ENCODE data around the gene NRIP2.
"Not testable (repeated sequence)": the region's sequence is repeated elsewhere in the genome, so short reads cannot be mapped to it uniquely, and the experiment has no call there.

The NRIP2 gene, protein sequence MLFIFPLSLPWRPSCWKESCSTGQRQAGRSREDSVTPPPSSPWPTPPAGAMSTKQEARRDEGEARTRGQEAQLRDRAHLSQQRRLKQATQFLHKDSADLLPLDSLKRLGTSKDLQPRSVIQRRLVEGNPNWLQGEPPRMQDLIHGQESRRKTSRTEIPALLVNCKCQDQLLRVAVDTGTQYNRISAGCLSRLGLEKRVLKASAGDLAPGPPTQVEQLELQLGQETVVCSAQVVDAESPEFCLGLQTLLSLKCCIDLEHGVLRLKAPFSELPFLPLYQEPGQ

DNA sequence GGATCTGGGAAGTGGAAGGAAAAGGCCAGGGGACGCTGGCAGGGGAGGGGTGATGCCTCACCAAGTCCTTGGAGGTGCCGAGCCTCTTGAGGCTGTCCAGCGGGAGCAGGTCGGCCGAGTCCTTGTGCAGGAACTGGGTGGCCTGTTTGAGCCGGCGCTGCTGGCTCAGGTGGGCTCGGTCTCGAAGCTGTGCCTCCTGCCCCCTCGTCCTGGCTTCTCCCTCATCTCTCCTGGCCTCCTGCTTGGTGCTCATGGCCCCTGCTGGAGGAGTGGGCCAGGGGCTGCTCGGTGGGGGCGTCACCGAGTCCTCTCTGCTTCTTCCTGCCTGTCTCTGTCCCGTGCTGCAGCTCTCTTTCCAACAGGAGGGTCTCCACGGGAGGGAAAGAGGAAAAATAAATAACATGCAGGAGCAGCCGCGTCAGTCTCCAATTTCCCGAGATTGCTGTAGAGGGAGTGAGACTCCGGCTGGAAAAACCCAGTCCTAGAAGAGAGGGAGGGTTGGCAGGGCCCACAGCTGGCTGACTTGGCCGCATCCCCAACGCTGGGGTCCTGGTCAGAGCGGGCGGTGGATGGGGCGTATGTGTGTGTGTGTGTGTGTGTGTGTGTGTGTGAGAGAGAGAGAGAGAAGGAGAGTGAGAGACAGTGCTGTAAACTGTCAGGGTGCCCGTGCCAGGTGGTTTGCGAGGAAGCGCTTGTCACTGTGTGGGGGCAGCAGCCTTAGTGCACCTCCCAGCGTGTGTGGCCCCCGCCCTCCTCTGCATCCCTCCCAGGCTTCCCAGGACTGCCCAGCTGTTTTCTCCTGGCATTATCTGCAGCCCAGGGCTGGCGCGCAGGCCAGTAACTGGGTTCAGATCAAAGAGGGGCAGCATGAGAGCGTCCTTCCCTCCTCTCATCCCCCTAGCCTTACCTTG, at the start of gene NRIP2:
NRIP2 (minus strand) TSS at position 455 of the 911 bp plus-strand sequence; CDS start at position 403, 52 bp downstream.
- DNase-seq = no peak

DNA sequence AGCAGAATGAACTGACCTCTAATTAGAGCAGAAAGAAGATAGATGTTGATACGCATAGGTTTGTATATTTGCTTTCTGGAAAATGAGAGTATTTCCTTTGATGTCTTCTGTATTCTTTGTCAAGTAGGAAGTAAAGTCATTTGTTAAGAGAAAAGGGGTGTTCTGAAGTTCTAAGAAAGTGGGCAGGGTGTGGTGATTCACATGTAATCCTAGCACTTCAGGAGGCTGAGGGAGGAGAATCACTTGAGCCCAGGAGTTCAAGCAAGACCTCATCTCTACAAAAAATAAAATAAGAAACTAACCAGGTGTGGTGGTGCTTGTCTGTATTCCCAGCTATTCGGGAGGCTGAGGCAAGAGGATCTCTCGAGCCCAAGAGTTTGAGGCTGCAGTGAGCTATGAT, 45.0 kb upstream of the NRIP2 start:
- DNase-seq = no peak

DNA sequence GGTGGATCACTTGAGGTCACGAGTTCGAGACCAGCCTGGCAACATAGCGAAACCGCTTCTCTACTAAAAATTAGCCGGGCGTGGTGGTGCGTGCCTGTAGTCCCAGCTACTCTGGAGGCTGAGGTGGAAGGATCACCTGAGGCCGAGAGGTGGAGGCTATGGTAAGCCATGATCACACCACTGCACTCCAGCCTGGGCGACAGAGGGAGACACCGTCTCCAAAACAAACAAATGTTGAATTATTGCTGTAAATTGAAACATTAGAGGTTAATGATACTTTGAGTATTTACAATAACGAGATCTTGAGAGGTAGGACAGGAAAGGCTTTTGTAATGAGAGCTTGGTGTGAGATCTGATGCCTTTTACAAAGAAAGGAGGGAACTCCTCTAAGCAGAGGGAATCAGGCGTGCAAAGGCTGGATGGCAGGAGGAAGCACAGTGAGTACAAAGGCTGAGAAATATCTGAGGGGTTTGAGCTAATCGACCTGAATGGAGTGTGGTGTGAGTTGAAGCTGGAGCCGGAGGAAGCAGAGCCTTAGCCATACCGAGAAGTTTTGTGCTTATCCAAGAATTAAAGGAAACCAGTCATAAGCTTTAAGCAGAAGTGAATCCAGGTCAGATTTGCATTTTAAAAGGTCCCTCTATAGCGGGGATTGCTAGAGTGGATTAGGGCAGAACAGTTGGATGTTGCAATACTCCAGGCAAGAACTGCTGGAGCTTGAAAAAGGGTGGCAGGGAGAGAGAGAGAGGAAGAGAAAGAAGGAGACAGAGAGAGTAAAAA, 43.3 kb upstream of the NRIP2 start:
- DNase-seq = peak; percentile 7 to 10

DNA sequence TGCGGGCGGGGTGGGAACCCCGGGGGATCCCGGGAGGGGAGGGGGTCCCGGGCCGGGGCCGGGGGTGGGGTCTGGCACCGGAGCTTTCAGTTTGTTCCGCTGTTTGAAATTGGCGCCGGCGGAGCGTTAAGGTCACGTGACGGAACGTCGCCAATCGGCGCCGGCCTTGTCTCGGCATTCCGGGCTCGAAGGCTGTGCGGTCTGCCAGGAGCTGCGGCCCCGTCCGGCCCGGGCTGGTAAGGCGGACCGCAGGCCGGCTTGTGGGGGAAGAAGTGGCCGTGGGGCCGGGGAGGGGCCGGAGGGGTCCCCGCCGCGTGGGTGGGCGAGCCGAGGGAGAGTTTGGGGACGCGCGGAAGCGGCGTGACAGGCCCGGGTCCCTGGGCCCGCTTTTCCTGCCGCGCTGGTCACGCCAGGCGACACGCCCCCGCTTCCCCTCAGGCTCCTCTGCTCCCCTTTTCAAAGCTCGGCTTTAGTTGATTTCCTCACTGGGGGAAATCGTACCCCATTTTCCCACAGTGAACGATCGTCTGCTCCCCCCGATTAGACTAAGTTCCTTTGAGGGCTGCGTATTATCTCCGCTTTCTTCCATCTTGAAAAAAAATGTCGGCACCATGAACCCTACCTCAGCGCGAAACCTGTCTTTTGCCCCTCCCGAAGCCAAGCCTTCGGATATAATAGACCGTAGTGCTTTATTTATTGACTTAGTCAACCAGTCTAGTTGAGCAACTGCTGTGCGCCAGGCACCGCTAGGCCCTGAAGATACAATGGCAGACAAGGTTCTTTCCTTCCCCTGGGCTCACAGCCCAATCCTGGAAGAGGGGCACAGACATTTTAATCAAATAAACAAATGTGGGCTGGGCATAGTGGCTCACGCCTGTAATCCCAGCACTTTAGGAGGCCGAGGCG, 42.5 kb upstream of the NRIP2 start, which contains the start of the genes FOXM1 and RHNO1:
FOXM1 (minus strand) TSS at position 128 of the 906 bp plus-strand sequence. CDS start 2,696 bp downstream, outside the sequence.
RHNO1 (plus strand) TSS at position 177 of the 906 bp plus-strand sequence. CDS start 8,144 bp downstream, outside the sequence.
- peak; percentile 85 to 90 for DNase-seq

DNA sequence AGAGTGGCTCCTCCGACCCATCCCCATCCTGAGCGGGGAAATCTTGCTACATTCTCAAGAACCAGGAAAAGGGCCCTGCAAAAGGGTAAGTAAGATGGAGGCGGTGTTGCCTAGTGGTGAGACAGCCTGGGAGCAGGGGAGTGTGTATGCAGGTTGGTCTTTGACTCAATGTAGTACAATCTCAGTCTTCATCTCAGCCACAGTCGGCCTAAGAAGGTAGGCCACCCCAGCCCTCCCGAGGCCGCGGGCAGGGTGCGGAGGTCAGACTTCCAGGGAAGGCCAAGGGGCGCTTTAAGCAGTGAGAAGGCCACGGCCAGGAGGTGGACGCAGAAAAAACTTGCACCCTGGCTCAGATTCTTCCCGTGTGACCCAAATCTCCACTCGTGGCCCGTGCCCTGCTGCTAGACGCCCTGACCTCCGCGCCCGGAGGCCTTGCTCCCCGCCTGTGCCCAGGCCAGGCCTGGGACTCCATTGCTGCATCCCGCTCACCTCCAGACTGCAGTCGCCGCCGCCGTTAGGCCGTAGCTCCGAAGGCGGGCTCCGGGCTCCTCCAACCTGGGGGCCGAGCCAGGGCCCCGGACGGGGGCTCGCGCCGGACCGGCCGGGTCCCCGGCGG, 41.7 kb upstream of the NRIP2 start:
- DNase-seq = peak in 1 of 2 donors; percentile 16

DNA sequence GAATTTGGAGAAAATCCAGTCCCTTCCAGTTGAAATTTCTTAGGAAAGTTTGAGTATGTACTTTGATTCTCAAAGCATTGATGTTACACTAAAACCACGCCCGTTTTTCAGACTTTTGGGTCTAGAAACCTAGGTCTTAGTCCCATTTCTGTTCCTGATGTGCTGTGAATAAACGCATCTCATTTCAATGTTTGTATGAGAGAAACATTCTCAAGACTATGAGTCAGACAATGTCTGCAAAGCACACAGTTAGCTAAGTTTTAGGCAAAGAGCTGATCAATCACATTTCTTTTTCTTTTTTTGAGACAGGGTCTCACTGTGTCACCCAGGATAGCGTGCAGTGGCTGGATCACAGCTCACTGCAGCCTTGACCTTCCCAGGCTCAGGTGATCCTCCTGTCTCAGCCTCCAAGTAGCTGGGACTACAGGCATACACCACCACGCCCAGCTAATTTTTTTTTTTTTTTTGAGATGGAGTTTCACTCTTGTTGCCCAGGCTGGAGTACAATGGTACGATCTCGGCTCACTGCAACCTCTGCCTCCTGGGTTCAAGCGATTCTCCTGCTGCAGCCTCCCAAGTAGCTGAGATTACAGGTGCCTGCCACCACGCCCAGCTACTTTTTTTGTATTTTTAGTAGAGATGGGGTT, 34.3 kb upstream of the NRIP2 start:
- DNase-seq = not testable (repeated sequence)

DNA sequence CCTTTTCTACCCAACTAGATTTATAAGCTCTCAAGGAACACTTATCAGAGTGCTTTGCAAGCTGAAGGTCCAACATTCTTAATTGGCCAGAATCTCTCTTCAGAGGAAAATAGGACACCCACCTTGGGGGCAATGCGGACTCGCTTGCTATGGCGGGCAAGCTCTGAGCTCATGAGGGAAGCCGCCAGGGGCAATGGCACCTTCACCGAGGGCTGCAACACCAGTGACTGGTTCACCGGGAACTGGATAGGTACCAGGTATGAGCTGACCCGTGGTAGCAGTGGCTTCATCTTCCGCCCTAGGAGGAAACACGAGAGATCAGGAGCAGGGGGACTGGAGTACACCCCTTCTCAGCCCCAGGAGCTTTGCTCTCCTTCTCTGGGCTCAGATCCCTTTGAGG, 29.4 kb upstream of the NRIP2 start:
- DNase-seq = no peak

DNA sequence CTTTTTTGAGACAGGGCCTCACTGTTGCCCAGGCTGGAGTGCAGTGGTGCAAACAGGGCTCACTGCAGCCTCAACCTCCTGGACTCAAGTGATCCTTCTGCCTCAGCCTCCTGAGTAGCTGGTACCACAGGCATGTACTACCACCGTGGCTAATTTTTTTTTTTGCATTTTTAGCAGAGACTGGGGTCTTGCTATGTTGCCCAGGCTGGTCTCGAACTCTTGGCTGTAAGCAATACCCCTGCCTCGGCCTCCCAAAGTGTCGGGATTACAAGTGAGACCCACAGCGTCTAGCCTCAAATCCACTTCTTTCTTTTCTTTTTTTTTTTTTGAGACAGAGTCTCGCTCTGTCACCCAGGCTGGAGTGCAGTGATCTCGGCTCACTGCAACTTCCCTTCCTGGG, 28.6 kb upstream of the NRIP2 start:
- DNase-seq = not testable (repeated sequence)

DNA sequence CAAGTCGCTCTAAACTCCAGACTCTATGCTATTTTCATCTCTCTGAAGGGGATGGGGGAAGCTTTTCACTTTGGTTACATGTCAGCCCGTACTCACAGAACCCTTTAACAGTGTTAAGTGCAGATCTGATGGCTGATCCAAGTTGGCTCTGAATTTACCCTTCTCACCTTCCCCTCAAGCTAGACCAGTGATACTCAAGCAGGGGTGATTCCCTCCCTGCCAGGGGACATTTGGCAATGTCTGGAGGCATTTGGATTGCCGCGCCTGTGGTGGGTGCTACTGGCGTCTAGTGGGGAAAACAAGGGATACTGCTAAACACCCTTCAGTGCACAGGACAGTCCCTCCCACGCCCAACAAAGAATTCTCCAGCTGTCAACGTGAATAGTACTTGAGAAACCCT, 28.0 kb upstream of the NRIP2 start:
- DNase-seq = no peak

DNA sequence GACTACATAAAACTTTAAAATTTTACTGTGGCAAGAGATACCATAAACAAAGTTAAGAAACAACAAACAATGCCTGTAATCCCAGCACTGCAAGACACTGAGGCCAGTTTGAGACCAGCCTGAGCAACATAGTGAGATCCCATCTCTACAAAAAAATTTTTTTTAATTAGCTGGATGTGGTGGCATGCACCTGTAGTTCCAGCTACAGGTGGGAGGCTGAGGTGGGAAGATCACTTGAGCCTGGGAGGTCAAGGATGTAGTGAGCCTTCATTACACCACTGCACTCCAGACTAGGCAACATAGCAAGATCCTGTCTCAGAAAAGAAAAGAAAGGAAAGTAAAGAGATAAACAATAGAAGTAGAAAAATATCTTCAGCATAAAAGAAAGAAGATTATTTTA, 25.3 kb upstream of the NRIP2 start:
- no peak for DNase-seq

DNA sequence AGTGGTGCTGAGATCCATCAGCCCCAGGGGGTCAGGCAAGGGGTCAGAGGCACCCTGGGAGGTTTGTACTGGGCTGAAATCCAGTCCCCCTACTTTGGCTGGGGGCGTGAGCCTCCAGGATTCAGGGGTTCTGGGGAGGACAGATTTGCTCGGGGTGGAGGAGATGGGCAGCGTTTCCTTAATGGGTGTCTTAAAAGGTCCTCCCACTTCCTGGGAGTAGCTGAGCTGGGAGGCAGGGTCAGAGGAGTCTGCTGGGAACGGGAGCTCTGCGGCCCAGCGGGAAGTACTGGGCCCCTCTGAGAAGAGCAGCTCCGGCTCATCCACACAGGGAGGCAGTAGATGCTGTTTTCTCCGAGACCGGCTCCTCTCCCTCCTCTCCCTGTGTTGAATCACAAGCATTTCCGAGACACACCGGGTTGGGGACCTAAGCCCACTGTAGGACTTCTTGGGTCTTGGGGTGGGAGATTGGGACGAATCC, 24.1 kb upstream of the NRIP2 start:
- no peak for DNase-seq

DNA sequence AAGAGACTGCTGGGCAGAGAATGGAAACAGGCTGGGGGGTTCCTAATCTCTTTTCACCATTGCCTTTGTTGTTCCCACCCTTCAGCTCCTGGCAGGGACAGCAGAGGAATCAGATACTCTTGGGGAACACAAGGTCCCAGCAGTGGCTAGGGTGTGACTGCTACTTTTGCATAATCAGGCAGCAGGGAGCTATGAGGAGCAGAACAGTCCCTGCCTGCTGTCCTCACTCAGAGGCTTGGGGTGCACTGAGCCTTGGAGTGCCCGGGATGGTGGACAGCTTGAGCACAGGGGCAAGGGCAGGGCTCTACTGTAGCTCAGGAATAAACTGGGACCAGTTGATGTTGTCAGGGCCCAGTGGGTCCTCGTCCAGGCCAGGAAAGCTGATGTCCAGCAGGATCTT, 23.5 kb upstream of the NRIP2 start:
- no peak for DNase-seq

DNA sequence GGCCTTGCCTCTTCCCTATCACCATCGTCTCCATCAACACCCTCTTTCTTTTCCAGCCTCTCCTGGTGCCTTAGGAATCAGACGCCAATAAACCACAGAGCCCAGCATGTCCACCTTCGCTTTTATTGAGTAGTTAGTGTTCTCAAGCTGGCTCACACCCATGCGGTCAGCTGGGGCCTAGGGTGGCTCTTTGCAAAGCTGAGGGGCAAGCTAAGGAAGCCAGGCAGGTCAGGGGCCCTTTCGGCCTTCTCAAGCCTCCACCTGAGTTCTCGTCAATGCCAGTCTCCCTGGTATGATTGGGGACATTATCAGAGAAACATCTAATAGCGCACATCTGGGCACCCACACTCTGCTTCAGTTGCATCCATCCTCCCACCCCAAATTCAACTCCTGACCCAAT, 22.7 kb upstream of the NRIP2 start:
- DNase-seq = no peak

DNA sequence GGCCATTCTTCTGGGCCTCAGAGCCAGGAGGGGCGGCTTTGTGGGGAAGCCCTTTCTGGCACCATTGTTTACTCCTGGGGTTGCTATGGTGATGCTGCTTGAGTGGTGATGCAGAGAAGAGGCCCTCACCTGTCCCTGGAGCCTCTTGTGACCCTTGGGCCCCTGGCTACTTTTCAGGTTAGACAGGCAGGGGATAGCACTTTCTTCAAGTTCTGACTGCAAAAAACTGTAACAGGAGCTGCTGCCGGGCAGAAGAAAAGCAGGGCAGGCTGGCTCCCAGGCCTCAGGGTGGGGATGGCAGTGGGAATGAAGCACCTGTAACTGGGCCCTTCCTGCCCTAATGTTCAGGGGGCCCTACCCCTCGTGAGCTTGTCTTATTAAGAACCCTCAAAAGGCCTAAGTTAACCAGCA, 22.2 kb upstream of the NRIP2 start, which contains the start of gene TEX52:
TEX52 (minus strand) TSS at position 19 of the 411 bp plus-strand sequence; CDS start at position 6, 13 bp downstream.
- no peak for DNase-seq

DNA sequence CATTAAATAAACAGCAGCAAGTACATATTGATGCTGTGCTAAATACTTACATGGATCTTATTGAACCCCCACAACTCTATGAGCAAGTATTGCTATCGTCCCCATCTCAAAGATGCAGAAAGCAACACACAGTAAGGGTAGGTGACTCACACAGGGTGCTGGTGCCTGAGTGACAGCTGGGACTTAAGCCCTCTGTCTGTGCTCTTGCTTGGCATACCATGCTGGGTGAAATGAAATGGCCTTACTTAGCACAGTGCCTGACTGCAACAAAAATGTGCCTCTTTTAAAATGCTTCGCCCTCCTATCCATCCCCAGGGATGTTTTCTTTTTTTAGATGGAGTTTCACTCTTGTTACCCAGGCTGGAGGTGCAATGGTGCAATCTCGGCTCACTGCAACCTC, 21.2 kb upstream of the NRIP2 start:
- no peak for DNase-seq

DNA sequence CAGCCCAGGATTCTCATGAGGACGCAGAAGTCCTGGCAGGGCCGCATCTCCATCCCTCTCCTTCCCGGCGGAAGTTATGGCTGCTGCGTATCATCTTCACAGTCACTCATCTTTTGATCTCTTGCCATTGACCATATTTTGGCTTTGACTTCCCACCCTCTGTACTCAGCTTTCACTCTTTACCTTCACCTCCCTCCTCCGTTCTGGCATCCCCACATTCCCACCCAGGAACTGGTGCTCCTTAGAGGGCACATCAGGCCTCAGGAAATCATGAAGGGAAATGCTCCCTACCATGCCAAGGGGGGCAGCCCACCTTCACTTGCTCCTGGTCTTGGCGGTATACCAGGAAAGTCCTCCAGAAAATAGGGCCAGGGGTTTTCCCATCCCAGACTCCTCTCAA, 20.7 kb upstream of the NRIP2 start:
- DNase-seq = no peak

DNA sequence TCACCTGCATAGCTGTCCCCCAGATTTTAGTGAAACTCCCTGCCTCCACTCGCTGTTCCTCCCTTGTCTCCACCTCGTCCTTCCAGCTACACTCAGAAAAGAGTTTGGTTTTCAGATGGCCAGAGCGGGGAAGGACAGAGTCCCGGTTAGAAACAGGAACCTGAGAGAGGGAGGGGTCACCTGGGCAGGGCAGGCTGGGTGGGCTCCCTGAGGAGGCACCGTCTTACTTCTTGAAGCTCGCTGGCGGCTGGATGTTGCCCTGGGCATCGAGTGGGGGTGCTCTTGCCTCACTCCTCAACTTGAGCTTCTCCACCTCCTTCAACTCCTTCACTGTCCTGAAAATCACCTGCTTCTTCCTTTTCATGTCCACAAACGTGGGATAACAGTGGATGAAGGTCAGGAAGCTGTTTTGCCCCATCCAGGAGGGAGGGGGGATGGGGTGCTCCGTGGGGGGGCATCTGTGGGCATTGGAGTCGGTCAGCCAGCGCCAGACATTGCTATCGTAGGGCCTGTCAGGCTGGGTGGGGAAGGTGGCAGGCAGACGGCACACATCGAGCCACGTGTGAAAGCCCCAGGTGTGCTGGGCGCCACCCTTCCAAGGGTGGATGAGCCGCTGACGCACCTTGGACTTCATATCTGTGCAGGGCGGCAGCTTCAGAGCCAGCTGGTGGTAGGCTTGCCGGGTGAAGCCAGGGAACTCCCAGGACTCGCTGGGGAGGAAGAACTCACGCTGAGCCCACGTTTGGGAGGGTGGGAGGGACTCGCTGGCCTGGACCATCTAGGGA, 20.0 kb upstream of the NRIP2 start:
- DNase-seq = no peak

DNA sequence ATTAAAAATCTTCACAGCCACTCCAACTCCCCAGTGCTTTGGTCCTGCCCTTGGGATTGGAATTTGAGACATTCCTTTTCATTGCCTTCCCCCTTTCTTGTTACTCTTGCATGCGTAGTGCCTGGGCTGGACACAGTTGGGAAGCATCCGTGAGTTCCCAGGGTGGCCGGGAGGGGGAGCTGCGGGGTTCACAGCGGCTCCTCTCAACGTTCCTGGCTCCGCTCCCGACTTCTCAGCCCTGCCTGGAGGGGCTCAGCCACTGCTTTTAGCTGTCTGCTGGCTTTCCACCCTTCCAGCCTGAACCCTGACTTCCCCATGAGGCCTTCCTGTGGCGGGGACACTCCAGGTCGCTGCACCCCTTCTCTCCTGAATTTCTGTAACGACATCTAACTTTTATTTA, 18.8 kb upstream of the NRIP2 start:
- peak; percentile 22 to 25 for DNase-seq

DNA sequence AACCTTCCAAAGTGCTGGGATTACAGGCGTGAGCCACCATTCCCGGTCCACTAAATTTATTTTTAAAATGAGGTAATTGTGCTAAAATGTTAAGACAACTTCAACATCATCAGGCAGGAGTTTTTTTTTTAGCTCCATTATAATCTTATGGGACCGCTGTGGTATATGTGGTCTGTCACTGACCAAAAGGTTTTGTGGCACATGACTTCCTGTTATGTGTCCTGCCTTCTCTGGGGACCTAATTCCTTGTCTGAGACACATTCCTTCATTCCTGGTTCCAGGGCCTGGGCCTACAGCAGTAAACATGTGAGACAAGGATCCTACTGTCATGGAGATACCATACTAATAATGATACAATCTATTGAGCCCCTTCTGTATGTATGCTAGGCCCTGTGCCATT, 17.1 kb upstream of the NRIP2 start:
- no peak for DNase-seq

DNA sequence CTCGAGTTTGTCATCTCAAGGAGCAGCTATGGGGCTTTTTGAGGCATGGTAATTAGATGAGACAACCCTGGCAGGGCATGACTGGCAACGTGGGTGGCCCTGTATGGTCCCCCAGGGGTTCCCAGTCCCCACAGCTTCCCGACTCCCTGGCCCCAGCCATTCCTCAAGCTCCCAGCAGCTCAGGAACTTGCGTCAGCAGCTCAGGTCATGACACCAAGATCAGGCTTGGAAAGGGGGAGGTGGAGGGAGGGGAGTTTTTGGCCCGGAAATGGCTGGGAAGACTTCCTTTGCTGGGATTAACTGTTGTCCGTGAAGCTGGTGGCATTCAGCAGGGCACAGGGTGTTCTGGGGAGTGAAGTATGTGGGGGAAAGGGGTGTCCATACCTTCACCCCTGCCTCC, 10.4 kb upstream of the NRIP2 start:
- DNase-seq = no peak
